GM12878 (cell line): ENCODE results near the gene DNAJA4. TPM values are rescaled to one million over a fixed set of nuclear protein-coding genes. Genes with fewer than 3 reads are reported as not detected.

Source experiments
- ATAC-seq: fragments of 200-7000 bp; cut with Tn5 transposase; 3 replicates; pipeline ENCODE4 v1.9.1; 2020; ENCODE audit warnings: mild to moderate bottlenecking, moderate library complexity
- BruUV-seq: library from RNA; stranded (reverse); fragments of 400-500 nt; replicated peaks from 2 replicates; lab custom pipeline; 2021; lab: Mats Ljungman, UMichigan
- CTCF ChIA-PET: fragments of 300-600 bp; sonication (Branson Sonifier 250); formaldehyde crosslinking; extraction: SDS; loops from one replicate; lab custom pipeline; 2021; ENCODE audit warnings: inconsistent platforms; lab: Yijun Ruan, JAX
- POLR2A ChIA-PET: fragments of 350-600 bp; formaldehyde crosslinking; extraction: SDS; loops from one replicate; lab custom pipeline; 2021; ENCODE audit warnings: inconsistent platforms; lab: Charles Lee
- RAD21 ChIA-PET: fragments of 300-600 bp; sonication (Branson Sonifier 250); formaldehyde crosslinking; loops from one replicate; lab custom pipeline; 2023; ENCODE audit warnings: antibody characterized with exemption; ENCODE audit not compliant: unreplicated experiment; lab: Charles Lee
- SMC1A ChIA-PET: fragments of 300-600 bp; sonication (Branson Sonifier 250); formaldehyde crosslinking; loops from one replicate; lab custom pipeline; 2023; ENCODE audit not compliant: unreplicated experiment, uncharacterized antibody; lab: Charles Lee
- DNase-seq: peaks from one replicate; pipeline ENCODE4 v3.0.0-alpha.2; 2011; ENCODE audit warnings: low read depth, low spot score
- FAIRE-seq: peaks from 3 replicates; lab custom pipeline; 2011; peaks lifted over from hg19 to GRCh38; lab: Jason Lieb, UNC
- H2AFZ ChIP-seq: 2 replicates; pipeline ENCODE4 v1.6.0; 2011; ENCODE audit warnings: low read depth, low read length, control low read depth; ENCODE audit not compliant: control insufficient read depth
- H3K27ac ChIP-seq: 2 replicates; pipeline ENCODE4 v1.5.1; 2011; ENCODE audit warnings: control low read depth; ENCODE audit not compliant: control insufficient read depth, insufficient read depth
- H3K27me3 ChIP-seq, 2 experiments: replicated peaks in 1 of 2; 2 replicates each; pipeline versions ENCODE4 v1.6.0 to v1.6.1; 2011; ENCODE audit warnings: low read length in 1 of 2; ENCODE audit not compliant: control insufficient read depth in 2 of 2, insufficient read depth in 2 of 2
- H3K36me3 ChIP-seq, 2 experiments: 2 replicates each; pipeline ENCODE4 v1.5.1; 2011; ENCODE audit warnings: low read length in 1 of 2; ENCODE audit not compliant: control insufficient read depth in 2 of 2, insufficient read depth in 2 of 2
- H3K4me1 ChIP-seq: 2 replicates; pipeline ENCODE4 v1.6.1; 2011; ENCODE audit warnings: mild to moderate bottlenecking, low read length, moderate library complexity, mixed read lengths; ENCODE audit not compliant: control insufficient read depth, insufficient read depth
- H3K4me2 ChIP-seq: 2 replicates; pipeline ENCODE4 v1.6.0; 2011; ENCODE audit warnings: control low read depth; ENCODE audit not compliant: control insufficient read depth, insufficient read depth
- H3K4me3 ChIP-seq: fragments of 200-600 bp; sonication (generic); 2 replicates; pipeline ENCODE4 v1.5.1; 2016
- H3K79me2 ChIP-seq: 2 replicates; pipeline ENCODE4 v1.6.0; 2011; ENCODE audit warnings: low read length; ENCODE audit not compliant: control insufficient read depth, insufficient read depth
- H3K9ac ChIP-seq: 2 replicates; pipeline ENCODE4 v1.8.0; 2011; ENCODE audit warnings: low read length, control low read depth, mixed read lengths; ENCODE audit not compliant: control insufficient read depth, insufficient read depth
- H3K9me3 ChIP-seq: replicated peaks from 3 replicates; pipeline ENCODE4 v1.5.1; 2011; ENCODE audit warnings: mild to moderate bottlenecking, low read length; ENCODE audit not compliant: control insufficient read depth, insufficient read depth
- H4K20me1 ChIP-seq: 2 replicates; pipeline ENCODE4 v1.6.0; 2011; ENCODE audit not compliant: control insufficient read depth, insufficient read depth
- BHLHE40 ChIP-seq, 2 experiments: fragments of 450-650 bp in 1 of 2; IDR thresholded peaks; 2 replicates each; pipeline ENCODE4 v1.6.1; 2011 to 2017; ENCODE audit warnings: low read depth in 2 of 2, borderline replicate concordance in 1 of 2, improper control_type of control experiment in 1 of 2, low read length in 1 of 2, mild to moderate bottlenecking in 1 of 2
- KAT2A ChIP-seq: conservative IDR thresholded peaks from 2 replicates; pipeline ENCODE4 v1.6.1; 2011; ENCODE audit warnings: low read depth, low read length; ENCODE audit not compliant: control insufficient read depth
- NKRF ChIP-seq: fragments of 450-650 bp; conservative IDR thresholded peaks from 2 replicates; pipeline ENCODE4 v1.6.1; 2017; ENCODE audit warnings: mild to moderate bottlenecking, moderate library complexity
- NR2F1 ChIP-seq: fragments of 450-650 bp; conservative IDR thresholded peaks from 2 replicates; pipeline ENCODE4 v1.6.1; 2017; ENCODE audit warnings: mild to moderate bottlenecking
- POLR2AphosphoS5 ChIP-seq: IDR thresholded peaks from 2 replicates; pipeline ENCODE4 v1.6.1; 2011; ENCODE audit warnings: mild to moderate bottlenecking, low read length, inconsistent platforms
- PRDM15 ChIP-seq: fragments of 450-650 bp; formaldehyde crosslinking; IDR thresholded peaks from 2 replicates; pipeline ENCODE4 v1.4.0; 2020; ENCODE audit warnings: mild to moderate bottlenecking, moderate library complexity
- USF2 ChIP-seq: IDR thresholded peaks from 2 replicates; pipeline ENCODE4 v1.6.1; 2011; ENCODE audit warnings: low read depth, low read length, improper control_type of control experiment, borderline replicate concordance
- WGBS: methylation state at CpG from one replicate; pipeline ENCODE4 v1.1.6; 2016; ENCODE audit warnings: low lambda C conversion rate; ENCODE audit not compliant: insufficient replicate concordance, insufficient coverage; ENCODE audit errors: missing lambda C conversion rate; 5-methylcytosine and 5-hydroxymethylcytosine counted together
- in situ Hi-C: fragments of 300-500 bp; cut with MboI; formaldehyde crosslinking; loops from 9 replicates; pipeline ENCODE4 v1.14.3; 2018; ENCODE audit warnings: mixed read lengths
- intact Hi-C: fragments of 100-400 bp; cut with micrococcal nuclease; formaldehyde crosslinking; loops from one replicate; pipeline ENCODE4 v1.14.2; 2022; ENCODE audit not compliant: unreplicated experiment
- polyA plus RNA-seq, 11 experiments: library from polyadenylated mRNA; depleted of rRNA in 4 of 11; unstranded in 6 of 11; stranded (reverse) in 5 of 11; fragments of >200 nt; fragmentation: Nextera tagmentation in 4 of 11; fragmentation: Illumina TruSeq in 1 of 11; extraction: Ambion mirVana in 4 of 11; extraction: Trizol in 1 of 11; gene quantifications; 1 replicate in 1 of 11; 2 replicates in 10 of 11; pipeline versions ENCODE4 v1.2.1 to v1.2.3, GENCODE V29; 2011 to 2016; ENCODE audit warnings: inconsistent platforms in 2 of 11, missing spikeins in 2 of 11, low read depth in 1 of 11
- total RNA-seq, 4 experiments: library from RNA; depleted of rRNA in 3 of 4; stranded (reverse); fragments of >200 nt in 3 of 4; fragmentation: Illumina TruSeq in 1 of 4; extraction: Trizol in 1 of 4; gene quantifications; 2 replicates each; pipeline versions ENCODE4 v1.2.1 to v1.2.3, GENCODE V29; 2013 to 2021
- TF ChIP-seq, protein P1 (sequence below): fragments of 150-350 bp; IDR thresholded peaks from 2 replicates; pipeline ENCODE4 v1.6.1; 2016; ENCODE audit warnings: low read depth, low read length

Gene DNAJA4
- total and polyA plus RNA-seq, 10 of the 15 experiments (the other 5 are each of a cell fraction or from before 2014, with no cell fraction given): 0.01 to 10.4 (median 4.1) TPM

GRCh38 chr15:78263351-78263781, 996 bp upstream of the DNAJA4 start:
- no peak overlapping the region for H3K4me3 ChIP-seq
- ChIA-PET POLR2A (no interaction called here), RAD21 (no interaction called here), CTCF (no interaction called here), SMC1A (no interaction called here)
- in situ Hi-C loops (no loop called here), intact Hi-C loops (no loop called here)
- H3K79me2 ChIP-seq: no peaks in the 10 kb centered on the region
- no peaks in the 10 kb centered on the region for H3K36me3 ChIP-seq
- no peak overlapping the region for H3K27ac ChIP-seq
- 60% methylated on average over 7 of the region's 7 CpGs for WGBS
- no peak for DNase-seq
- no peaks in the 10 kb centered on the region for H3K27me3 ChIP-seq
- H2AFZ ChIP-seq: no peak overlapping the region
- H3K9ac ChIP-seq: no peak overlapping the region
- no peak for FAIRE-seq
- TF ChIP-seq NR2F1 (no peak), KAT2A (no peak), USF2 (no peak), PRDM15 (CRISPR knock-in tag) (no peak), NKRF (no peak), BHLHE40 (IDR thresholded peaks at IDR 0.05; ENCODE audit: borderline replicate concordance in 1 of 2, low read depth in 2 of 2, low read length in 1 of 2) (no peak), POLR2AphosphoS5 (no peak)
- TF ChIP-seq, protein P1, sequence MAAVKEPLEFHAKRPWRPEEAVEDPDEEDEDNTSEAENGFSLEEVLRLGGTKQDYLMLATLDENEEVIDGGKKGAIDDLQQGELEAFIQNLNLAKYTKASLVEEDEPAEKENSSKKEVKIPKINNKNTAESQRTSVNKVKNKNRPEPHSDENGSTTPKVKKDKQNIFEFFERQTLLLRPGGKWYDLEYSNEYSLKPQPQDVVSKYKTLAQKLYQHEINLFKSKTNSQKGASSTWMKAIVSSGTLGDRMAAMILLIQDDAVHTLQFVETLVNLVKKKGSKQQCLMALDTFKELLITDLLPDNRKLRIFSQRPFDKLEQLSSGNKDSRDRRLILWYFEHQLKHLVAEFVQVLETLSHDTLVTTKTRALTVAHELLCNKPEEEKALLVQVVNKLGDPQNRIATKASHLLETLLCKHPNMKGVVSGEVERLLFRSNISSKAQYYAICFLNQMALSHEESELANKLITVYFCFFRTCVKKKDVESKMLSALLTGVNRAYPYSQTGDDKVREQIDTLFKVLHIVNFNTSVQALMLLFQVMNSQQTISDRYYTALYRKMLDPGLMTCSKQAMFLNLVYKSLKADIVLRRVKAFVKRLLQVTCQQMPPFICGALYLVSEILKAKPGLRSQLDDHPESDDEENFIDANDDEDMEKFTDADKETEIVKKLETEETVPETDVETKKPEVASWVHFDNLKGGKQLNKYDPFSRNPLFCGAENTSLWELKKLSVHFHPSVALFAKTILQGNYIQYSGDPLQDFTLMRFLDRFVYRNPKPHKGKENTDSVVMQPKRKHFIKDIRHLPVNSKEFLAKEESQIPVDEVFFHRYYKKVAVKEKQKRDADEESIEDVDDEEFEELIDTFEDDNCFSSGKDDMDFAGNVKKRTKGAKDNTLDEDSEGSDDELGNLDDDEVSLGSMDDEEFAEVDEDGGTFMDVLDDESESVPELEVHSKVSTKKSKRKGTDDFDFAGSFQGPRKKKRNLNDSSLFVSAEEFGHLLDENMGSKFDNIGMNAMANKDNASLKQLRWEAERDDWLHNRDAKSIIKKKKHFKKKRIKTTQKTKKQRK: no peak
- no peaks in the 10 kb centered on the region for H3K4me1 ChIP-seq
- BruUV-seq: no TSS peak
- H3K9me3 ChIP-seq: no peaks in the 10 kb centered on the region
- no peaks in the 10 kb centered on the region for H4K20me1 ChIP-seq
- no peak for ATAC-seq
- H3K4me2 ChIP-seq: no peak overlapping the region
